Neuronal stem cell (in vitro differentiated cells): ENCODE results near the gene CD320.
"Not testable (repeated sequence)": the region's sequence is repeated elsewhere in the genome, so short reads cannot be mapped to it uniquely, and the experiment has no call there.

Experiments
- DNase-seq: peaks from one replicate; pipeline ENCODE4 v3.0.0-alpha.2; 2013; ENCODE audit warnings: low spot score
- H2AFZ ChIP-seq: one replicate; pipeline ENCODE4 v1.6.1; 2013; ENCODE audit warnings: mild to moderate bottlenecking, low read length, inconsistent platforms
- H2AK5ac ChIP-seq: 2 replicates; pipeline ENCODE4 v1.6.1; 2013; ENCODE audit warnings: low read depth, mild to moderate bottlenecking, inconsistent platforms, low read length, moderate library complexity, mixed read lengths
- H2BK120ac ChIP-seq: 2 replicates; pipeline ENCODE4 v1.6.1; 2013; ENCODE audit warnings: low read depth, mild to moderate bottlenecking, inconsistent platforms, low read length, moderate library complexity, mixed read lengths
- H2BK12ac ChIP-seq: one replicate; pipeline ENCODE4 v1.6.1; 2013; ENCODE audit warnings: low read length, inconsistent platforms
- H2BK15ac ChIP-seq: 2 replicates; pipeline ENCODE4 v1.6.1; 2013; ENCODE audit warnings: mild to moderate bottlenecking, low read length, inconsistent platforms, mixed read lengths
- H2BK5ac ChIP-seq: one replicate; pipeline ENCODE4 v1.6.1; 2013; ENCODE audit warnings: inconsistent platforms, mild to moderate bottlenecking, low read length, moderate library complexity
- H3K14ac ChIP-seq: one replicate; pipeline ENCODE4 v1.6.1; 2013; ENCODE audit warnings: low read length, inconsistent platforms
- H3K18ac ChIP-seq: 2 replicates; pipeline ENCODE4 v1.6.1; 2013; ENCODE audit warnings: low read length, inconsistent platforms
- H3K23ac ChIP-seq: 2 replicates; pipeline ENCODE4 v1.6.1; 2013; ENCODE audit warnings: low read depth, mild to moderate bottlenecking, mixed read lengths, low read length, inconsistent platforms; ENCODE audit not compliant: poor library complexity
- H3K27ac ChIP-seq: replicated peaks from 3 replicates; pipeline ENCODE4 v1.5.1; 2013; ENCODE audit warnings: low read length, inconsistent platforms
- H3K27me3 ChIP-seq, 3 experiments: 2 replicates each; pipeline ENCODE4 v1.6.1; 2013; ENCODE audit warnings: low read length in 3 of 3, mild to moderate bottlenecking in 2 of 3, inconsistent platforms in 1 of 3, low read depth in 1 of 3, mixed read lengths in 1 of 3, moderate library complexity in 1 of 3; ENCODE audit not compliant: control insufficient read depth in 3 of 3, insufficient read depth in 3 of 3
- H3K36me3 ChIP-seq, 2 donors: replicated peaks in 1 of 2; 2 replicates each; pipeline ENCODE4 v1.6.1; 2013; ENCODE audit warnings: low read length in 2 of 2; ENCODE audit not compliant: control insufficient read depth in 2 of 2, insufficient read depth in 2 of 2
- H3K4ac ChIP-seq: 2 replicates; pipeline ENCODE4 v1.6.1; 2013; ENCODE audit warnings: inconsistent platforms, mild to moderate bottlenecking, low read length, moderate library complexity
- H3K4me1 ChIP-seq, 2 donors: 1 replicate in 1 of 2; 2 replicates in 1 of 2; pipeline ENCODE4 v1.6.1; 2013; ENCODE audit warnings: low read length in 2 of 2, low read depth in 1 of 2; ENCODE audit not compliant: control insufficient read depth in 2 of 2, insufficient read depth in 1 of 2
- H3K4me2 ChIP-seq: one replicate; pipeline ENCODE4 v1.6.1; 2013; ENCODE audit warnings: mild to moderate bottlenecking, low read length, inconsistent platforms; ENCODE audit not compliant: insufficient read depth, poor library complexity, severe bottlenecking
- H3K4me3 ChIP-seq, 2 donors: 2 replicates each; pipeline ENCODE4 v1.5.1; 2013; ENCODE audit warnings: low read length in 2 of 2, mild to moderate bottlenecking in 2 of 2, inconsistent platforms in 1 of 2, moderate library complexity in 1 of 2
- H3K79me1 ChIP-seq: one replicate; pipeline ENCODE4 v1.6.1; 2013; ENCODE audit warnings: low read depth, mild to moderate bottlenecking, inconsistent platforms, low read length, moderate library complexity
- H3K9ac ChIP-seq: one replicate; pipeline ENCODE4 v1.6.1; 2013; ENCODE audit warnings: mild to moderate bottlenecking, low read depth, low read length, inconsistent platforms; ENCODE audit not compliant: poor library complexity
- H3K9me3 ChIP-seq, 2 donors: replicated peaks in 1 of 2; 2 replicates each; pipeline versions ENCODE3 to v1.6.1; 2013; ENCODE audit warnings: low read length in 2 of 2, mild to moderate bottlenecking in 2 of 2, inconsistent platforms in 1 of 2, low read depth in 1 of 2, mixed read lengths in 1 of 2, moderate library complexity in 1 of 2; ENCODE audit not compliant: control insufficient read depth in 2 of 2, insufficient read depth in 1 of 2
- H4K8ac ChIP-seq: one replicate; pipeline ENCODE4 v1.6.1; 2013; ENCODE audit warnings: low read depth, mild to moderate bottlenecking, inconsistent platforms, low read length, moderate library complexity
- H4K91ac ChIP-seq: one replicate; pipeline ENCODE4 v1.6.1; 2013; ENCODE audit warnings: low read length, low read depth, mild to moderate bottlenecking, inconsistent platforms; ENCODE audit not compliant: poor library complexity
- WGBS, 2 donors: extraction: QIAGEN DNeasy Blood & Tissue Kit; methylation state at CpG; one replicate each; pipeline ENCODE4 v1.1.7; 2013; ENCODE audit warnings: missing lambda C conversion rate in 2 of 2, mixed read lengths in 1 of 2; ENCODE audit not compliant: insufficient read length in 2 of 2, insufficient replicate concordance in 1 of 2; ENCODE audit errors: extremely low coverage in 2 of 2; 5-methylcytosine and 5-hydroxymethylcytosine counted together

The CD320 gene

DNA sequence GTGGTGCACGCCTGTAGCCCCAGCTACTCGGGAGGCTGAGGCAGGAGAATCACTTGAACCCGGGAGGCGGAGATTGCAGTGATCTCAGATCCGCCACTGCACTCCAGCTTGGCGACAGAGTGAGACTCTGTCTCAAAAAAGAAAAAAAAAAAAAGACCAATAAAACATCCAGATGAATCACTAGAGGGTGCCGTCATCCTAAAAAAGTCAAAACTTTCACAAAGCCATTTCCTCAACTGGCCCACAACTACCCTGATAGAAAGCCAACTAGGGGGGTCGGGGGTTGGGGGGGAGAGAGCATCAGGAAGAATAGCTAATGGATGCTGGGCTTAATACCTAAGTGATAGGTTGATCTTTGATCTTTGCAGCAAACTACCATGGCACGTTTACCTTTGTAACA lies 10.7 kb upstream of the CD320 start:
- H3K4me3 ChIP-seq = not testable (repeated sequence)

GRCh38 chr19:8316351-8317125 lies 8.4 kb upstream of the CD320 start:
- WGBS, 2 donors = no CpG with 5 or more reads among the region's 14 CpGs

More for the DNA sequence above, 10.7 kb upstream of the CD320 start:
- not testable (repeated sequence) for H4K8ac ChIP-seq, H2BK15ac ChIP-seq, H2BK12ac ChIP-seq, H3K9ac ChIP-seq, H3K14ac ChIP-seq, H3K27me3 ChIP-seq, H3K4me2 ChIP-seq, H2BK120ac ChIP-seq, H2BK5ac ChIP-seq, H4K91ac ChIP-seq, H3K27ac ChIP-seq, H3K4ac ChIP-seq, H2AFZ ChIP-seq, H3K18ac ChIP-seq, H2AK5ac ChIP-seq, DNase-seq, H3K23ac ChIP-seq, H3K9me3 ChIP-seq
- peaks cover 9 to 12% of the 10 kb centered on the region in 2 donors for H3K4me1 ChIP-seq
- no CpG with 5 or more reads among the region's 9 CpGs for WGBS, 2 donors
- H3K36me3 ChIP-seq = peaks cover 26 to 52% of the 10 kb centered on the region in 2 donors
- peaks cover 18% of the 10 kb centered on the region for H3K79me1 ChIP-seq

GRCh38 chr19:8314981-8315640 lies 7.0 kb upstream of the CD320 start:
- not testable (repeated sequence) for DNase-seq, H2BK5ac ChIP-seq, H3K18ac ChIP-seq, H3K27me3 ChIP-seq, H3K9me3 ChIP-seq, H2AFZ ChIP-seq, H3K4me3 ChIP-seq, H3K9ac ChIP-seq, H3K79me1 ChIP-seq, H3K14ac ChIP-seq, H3K4ac ChIP-seq, H2BK12ac ChIP-seq, H3K4me2 ChIP-seq, H3K23ac ChIP-seq, H4K91ac ChIP-seq, H4K8ac ChIP-seq, H2AK5ac ChIP-seq, H2BK15ac ChIP-seq, H2BK120ac ChIP-seq, H3K27ac ChIP-seq, H3K4me1 ChIP-seq
- no CpG with 5 or more reads among the region's 11 CpGs for WGBS, 2 donors
- H3K36me3 ChIP-seq = peaks cover 31 to 67% of the 10 kb centered on the region in 2 donors

More at GRCh38 chr19:8316351-8317125, 8.4 kb upstream of the CD320 start:
- Histone ChIP-seq H2BK12ac (no peak overlapping the region), H3K4ac (no peak overlapping the region), H3K27ac (no peak overlapping the region), H3K4me2 (no peak overlapping the region), H3K9ac (no peak overlapping the region), H2AFZ (no peak overlapping the region), H3K23ac (no peak overlapping the region), H3K18ac (no peak overlapping the region), H3K36me3 (peaks cover 23 to 54% of the 10 kb centered on the region in 2 donors), H3K79me1 (peaks cover 9% of the 10 kb centered on the region), H4K8ac (no peak overlapping the region), H3K4me1 (peaks cover 4% of the 10 kb centered on the region in 2 donors), H2BK15ac (no peak overlapping the region), H2BK120ac (no peak overlapping the region), H2BK5ac (no peak overlapping the region), H3K14ac (no peak overlapping the region), H2AK5ac (no peak overlapping the region), H3K4me3 (no peak overlapping the region), H3K27me3 (no peaks in the 10 kb centered on the region), H4K91ac (no peak overlapping the region), H3K9me3 (no peaks in the 10 kb centered on the region)
- DNase-seq = no peak
